HUDEP-2 (cell line): Measurements from ENCODE around the gene ATXN7L3.
A peak's percentile ranks its signal among the peaks of the same experiment; 100 is the strongest.

Experiments
- DNase-seq, 76 experiments: peaks; one replicate each; lab custom pipeline; 2025; ENCODE audit not compliant: unreplicated experiment in 76 of 76; lab: John Stamatoyannopoulos, UW

ATXN7L3 gene

GRCh38 chr17:44203731-44204440 is 4.2 kb upstream of the ATXN7L3 start:
- DNase-seq = peak in 41 of 76 experiments; percentile 5 to 62 (median 35)

GRCh38 chr17:44202756-44203155 is 3.1 kb upstream of the ATXN7L3 start:
- no peak for DNase-seq

GRCh38 chr17:44200478-44201155 is 933 bp upstream of the ATXN7L3 start:
- DNase-seq = no peak

GRCh38 chr17:44198721-44199552 is 747 bp downstream of the ATXN7L3 start:
- DNase-seq = peak in 27 of 76 experiments; percentile 10 to 64 (median 33)

DNA sequence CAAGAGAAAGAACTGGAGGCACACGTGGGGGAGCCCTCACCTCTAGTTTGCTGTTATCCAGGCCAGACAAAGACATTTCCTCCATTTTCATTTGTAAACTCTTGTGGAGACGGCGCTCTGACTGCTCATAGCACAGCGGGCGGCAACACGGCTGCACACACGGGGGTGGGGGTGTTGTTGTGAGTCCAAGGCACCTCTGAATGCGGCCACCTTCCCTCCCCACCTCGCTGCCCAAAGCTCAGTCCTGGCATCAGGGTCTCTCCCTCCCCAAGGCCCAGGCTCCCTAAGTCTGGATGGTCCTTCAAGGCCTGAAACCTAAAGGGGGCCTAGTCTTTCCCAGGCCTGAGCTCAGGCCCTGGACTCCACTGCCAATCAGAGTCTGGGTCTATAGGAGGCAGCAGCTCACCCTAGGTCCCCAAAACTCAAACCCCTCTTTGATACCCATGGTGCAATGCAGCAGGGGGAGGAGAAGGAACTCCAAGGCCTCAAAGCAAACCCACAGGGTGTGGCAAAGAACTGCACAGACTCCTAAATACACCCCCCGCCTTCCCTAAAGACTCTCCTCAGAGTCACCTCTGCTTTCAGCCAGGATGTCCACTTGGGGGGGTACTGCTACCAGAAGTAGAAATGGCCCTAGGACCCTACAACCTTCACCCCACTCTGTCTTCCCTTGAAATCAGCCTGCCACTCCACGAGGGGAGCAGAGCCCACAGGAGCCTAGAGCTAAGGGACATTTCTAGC is 1.5 kb downstream of the ATXN7L3 start:
- DNase-seq = peak in 70 of 76 experiments; percentile 25 to 84 (median 56)

GRCh38 chr17:44197107-44197506 is 2.6 kb downstream of the ATXN7L3 start:
- DNase-seq = no peak

DNA sequence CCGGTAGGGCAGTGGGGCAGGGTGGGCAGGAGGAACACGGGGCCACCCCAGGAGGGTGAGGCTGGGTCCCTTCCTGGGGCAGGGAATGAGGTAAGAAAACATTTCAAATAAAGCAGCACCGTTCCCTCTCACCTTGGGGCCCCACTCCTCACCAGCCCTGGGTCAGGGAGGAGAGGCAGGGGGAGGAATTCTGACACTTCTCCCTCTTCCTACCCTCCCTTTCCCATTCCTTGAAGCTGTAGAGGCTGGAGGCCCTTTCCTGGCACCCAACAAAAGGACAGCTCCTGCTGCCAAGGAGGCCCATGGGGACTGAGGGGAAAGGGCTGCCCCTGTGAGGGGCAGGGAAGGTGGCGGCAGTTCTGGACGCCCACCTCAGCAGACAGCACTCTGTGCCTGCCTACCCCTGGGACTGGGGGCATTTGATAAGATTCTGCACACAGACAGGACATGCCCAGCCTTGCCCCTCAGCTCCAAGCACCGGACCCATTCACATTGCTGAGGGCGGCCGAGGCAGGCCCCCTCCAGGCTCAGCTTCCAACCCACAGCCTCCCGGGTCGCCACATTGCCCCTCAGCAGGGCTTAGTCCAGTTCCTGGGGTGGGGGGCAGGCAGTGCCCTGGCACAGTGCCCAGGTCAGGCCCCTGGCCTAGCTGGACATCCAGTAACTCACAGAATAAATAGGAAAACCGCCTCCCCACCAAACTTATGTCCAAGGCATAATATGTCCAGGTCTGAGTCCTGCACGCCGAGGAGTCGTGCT is 6.2 kb downstream of the ATXN7L3 start:
- DNase-seq = no peak

DNA sequence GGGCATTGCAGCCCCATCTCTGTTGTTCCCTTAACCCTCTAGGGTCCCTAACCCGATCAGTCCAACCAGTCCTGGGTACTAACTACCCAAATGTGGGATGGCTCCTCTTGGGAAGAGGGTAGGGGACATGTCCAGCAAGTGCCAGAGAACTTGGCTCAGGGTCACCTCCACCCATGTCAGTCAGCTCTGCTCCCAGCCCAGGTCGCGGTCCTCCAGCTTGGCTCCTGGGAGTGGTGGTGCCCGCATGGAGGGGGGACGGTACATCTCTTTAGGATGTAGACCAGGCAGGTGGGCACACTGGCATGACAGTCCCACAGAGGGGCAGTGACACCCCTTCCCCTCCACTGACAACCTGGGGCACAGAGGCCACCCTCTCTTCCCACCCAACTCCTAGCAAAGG is 6.9 kb downstream of the ATXN7L3 start:
- DNase-seq = no peak

DNA sequence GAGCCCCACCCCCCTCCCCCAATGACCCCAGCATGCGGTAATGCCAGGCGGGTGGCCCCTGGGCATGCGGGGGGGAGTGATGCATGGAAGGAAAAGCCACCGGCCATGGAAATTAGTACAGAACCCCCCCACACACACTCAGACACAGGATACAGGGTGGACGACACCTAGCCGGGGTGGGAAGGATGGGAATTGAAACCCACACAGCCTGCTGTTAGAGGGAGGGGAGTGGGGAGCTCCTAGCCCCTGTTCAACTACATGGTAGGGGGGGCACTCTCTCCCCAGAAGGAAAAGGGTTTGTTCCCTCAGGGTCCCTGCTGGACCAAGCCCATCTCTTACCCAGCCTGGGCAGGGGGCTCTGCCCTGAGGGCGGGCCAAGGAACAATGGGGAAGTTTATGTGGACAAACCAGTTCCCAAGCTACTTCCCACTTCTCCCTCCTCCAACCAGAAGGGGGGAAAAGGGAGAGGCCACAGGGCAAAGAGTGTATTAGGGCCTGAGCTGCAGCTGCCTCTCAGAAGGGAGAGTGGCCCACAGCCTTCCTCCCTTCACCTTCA is 7.7 kb downstream of the ATXN7L3 start:
- no peak for DNase-seq

DNA sequence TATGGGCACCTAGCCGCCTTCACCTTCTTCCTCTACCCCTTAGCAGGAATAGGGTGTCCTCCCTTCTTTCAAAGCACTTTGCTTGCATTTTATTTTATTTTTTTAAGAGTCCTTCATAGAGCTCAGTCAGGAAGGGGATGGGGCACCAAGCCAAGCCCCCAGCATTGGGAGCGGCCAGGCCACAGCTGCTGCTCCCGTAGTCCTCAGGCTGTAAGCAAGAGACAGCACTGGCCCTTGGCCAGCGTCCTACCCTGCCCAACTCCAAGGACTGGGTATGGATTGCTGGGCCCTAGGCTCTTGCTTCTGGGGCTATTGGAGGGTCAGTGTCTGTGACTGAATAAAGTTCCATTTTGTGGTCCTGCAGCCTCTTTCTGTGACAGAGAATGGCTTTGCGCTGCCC is 8.3 kb downstream of the ATXN7L3 start:
- DNase-seq = no peak

DNA sequence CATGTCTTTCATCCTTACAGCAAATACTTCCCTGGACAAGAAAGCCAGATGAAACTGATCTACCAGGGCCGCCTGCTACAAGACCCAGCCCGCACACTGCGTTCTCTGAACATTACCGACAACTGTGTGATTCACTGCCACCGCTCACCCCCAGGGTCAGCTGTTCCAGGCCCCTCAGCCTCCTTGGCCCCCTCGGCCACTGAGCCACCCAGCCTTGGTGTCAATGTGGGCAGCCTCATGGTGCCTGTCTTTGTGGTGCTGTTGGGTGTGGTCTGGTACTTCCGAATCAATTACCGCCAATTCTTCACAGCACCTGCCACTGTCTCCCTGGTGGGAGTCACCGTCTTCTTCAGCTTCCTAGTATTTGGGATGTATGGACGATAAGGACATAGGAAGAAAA is 9.2 kb downstream of the ATXN7L3 start:
- no peak for DNase-seq

DNA sequence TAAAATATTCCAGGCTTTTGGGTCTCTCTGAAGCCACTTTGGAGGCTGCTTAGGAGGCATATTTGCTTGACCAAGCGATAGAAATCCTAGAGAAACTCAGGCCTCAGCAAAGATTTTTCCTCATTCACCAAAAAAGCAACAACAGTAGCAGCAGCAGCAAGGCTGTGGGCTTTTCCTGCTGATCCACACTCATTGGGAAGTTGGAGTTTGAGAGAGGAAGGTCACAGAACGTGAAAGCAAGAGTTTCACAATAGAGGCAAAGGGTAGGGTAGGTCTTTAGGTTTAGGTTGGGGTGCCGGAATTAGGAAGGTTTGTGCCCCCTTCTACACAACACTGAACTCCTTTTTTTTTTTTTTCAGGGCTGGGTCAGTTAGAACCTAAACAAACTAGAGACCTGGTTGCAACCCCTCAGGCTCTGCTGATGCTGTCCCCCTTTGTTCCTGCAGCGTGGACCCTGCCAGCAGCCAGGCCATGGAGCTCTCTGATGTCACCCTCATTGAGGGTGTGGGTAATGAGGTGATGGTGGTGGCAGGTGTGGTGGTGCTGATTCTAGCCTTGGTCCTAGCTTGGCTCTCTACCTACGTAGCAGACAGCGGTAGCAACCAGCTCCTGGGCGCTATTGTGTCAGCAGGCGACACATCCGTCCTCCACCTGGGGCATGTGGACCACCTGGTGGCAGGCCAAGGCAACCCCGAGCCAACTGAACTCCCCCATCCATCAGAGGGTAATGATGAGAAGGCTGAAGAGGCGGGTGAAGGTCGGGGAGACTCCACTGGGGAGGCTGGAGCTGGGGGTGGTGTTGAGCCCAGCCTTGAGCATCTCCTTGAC is 10.9 kb downstream of the ATXN7L3 start:
- no peak for DNase-seq

DNA sequence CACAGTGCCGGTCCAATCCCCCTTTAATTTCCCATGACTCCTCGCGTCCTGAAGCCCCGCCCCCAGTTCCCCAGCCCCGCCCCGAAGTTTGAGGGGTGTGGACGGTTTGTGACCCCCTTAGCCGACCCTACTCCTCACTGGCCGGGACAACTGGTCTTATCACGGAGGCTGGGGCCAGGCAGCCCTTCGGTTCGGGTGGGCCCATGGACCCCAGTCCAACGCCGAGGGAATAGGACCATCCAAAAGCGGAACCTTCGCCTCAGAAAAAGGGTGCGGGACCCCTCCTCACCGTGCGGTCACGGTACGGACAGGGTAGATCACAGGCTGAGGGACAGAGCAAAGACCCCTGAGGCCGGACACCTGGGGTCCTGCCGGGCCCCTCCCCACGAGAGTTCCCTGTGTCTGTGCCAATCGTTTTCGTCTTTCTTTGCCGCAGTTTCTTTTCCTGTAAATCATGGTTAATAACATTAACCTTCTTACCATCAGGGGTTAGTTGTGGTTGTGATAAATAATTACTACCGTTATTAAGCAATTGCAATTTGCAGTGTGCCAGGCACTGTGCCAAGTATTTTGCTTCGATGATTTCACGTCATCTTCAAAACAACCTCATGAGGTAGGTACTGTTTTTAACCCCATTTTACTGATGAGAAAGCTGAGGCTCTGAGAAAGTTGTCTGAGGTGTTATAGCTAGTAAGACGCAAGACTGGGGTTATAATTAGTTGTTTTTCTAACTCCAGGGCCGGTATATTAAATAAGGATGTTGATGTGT is 12.4 kb downstream of the ATXN7L3 start:
- peak in 16 of 76 experiments; percentile 25 to 86 (median 76) for DNase-seq

- DNase-seq = peak in 75 of 76 experiments; percentile 81 to 99 (median 98)
These were observed 13.2 kb downstream of the ATXN7L3 start, which contains the start of gene TMUB2 for GRCh38 chr17:44186307-44187130. TMUB2 (plus strand) TSS chr17:44186972; CDS start chr17:44187709, 737 bp downstream.

DNA sequence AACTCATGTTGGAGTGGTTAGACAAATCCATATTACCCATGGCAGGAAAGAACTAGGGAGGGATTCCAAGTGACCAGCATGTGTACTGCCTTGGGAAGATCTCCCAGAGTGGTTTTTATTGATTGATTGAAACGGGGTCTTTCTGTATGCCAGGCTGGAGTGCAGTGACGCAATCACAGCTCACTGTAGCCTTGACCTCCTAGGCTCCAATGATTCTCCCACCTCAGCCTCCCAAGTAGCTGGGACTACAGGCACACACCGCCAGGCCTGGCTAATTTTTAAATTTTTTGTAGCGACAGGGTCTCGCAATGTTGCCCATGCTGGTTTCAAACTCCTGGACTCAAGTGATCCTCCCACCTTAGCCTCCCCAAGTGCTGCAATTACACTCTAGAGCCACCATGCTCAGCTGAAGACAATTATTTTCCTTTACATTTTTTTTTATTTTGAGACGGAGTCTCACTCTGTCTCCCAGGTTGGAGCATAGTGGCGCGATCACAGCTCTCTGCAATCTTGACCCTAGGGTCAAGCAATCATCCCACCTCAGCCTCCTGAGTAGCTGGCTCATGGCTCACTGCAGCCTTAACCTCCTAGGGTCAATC is 15.4 kb downstream of the ATXN7L3 start:
- DNase-seq = no peak

DNA sequence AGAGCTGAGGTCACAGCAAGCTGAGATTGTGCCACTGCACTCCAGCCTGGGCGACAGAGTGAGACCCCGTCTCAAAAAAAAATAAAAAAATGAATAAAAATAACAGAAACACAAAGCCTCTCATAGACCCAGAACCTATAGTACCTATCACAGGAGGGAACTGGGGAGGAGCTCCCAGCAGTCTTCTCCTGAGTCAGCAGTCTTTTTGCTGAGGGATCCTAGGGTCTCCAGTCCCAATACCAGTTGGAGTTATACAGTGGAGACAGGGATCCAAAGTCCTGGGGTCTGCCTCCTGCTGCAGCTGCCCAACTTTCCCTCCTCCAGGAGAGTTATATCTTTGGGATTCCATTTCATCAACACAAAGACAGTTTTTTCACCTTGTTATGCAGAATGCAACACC is 16.7 kb downstream of the ATXN7L3 start:
- DNase-seq = no peak

GRCh38 chr17:44178133-44178532 is 21.6 kb downstream of the ATXN7L3 start:
- DNase-seq = no peak
